Measurements from ENCODE around the gene MAEA. TPM values are rescaled to one million over a fixed set of nuclear protein-coding genes. Genes with fewer than 3 reads are reported as not detected.

MAEA gene
- total and polyA plus RNA-seq, 4 donors: 20.9 to 33.9 (median 29.8) TPM

- WGBS: 97% methylated on average over 29 of the region's 29 CpGs
- TF ChIP-seq FOXA2 (IDR thresholded peaks at IDR 0.05): no peak
- no peak for DNase-seq (ENCODE audit: low spot score)
- Histone ChIP-seq H3K4me1 (ENCODE audit: control insufficient read depth in 4 of 4, insufficient read depth in 4 of 4, low read length in 3 of 4) (no peaks in the 10 kb centered on the region), H3K36me3 (ENCODE audit: control insufficient read depth in 4 of 4, insufficient read depth in 3 of 4, low read depth in 1 of 4, low read length in 3 of 4) (peaks cover 11 to 55% (median 30%) of the 10 kb centered on the region in 4 donors), H3K9me3 (ENCODE audit: control insufficient read depth in 4 of 4, low read length in 3 of 4) (no peaks in the 10 kb centered on the region), H3K4me3 (ENCODE audit: low read depth in 1 of 3, low read length in 3 of 3) (no peak overlapping the region), H3K27me3 (ENCODE audit: control insufficient read depth in 4 of 4, insufficient read depth in 4 of 4, low read length in 3 of 4) (no peaks in the 10 kb centered on the region), H3K27ac (ENCODE audit: low read depth in 1 of 2, low read length in 2 of 2) (no peak overlapping the region), H3K9ac (ENCODE audit: low read depth in 1 of 2, low read length in 2 of 2) (no peak overlapping the region)
Observed at GRCh38 chr4:1317177-1318045, 27.7 kb downstream of the MAEA start.

- no peak for DNase-seq (ENCODE audit: low spot score)
- H3K27ac ChIP-seq (ENCODE audit: low read depth in 1 of 2, low read length in 2 of 2): no peak overlapping the region
- WGBS: 98% methylated on average over 13 of the region's 13 CpGs
- TF ChIP-seq HNF4G (IDR thresholded peaks at IDR 0.05): no peak
- TF ChIP-seq YY1 (IDR thresholded peaks at IDR 0.05): no peak
- TF ChIP-seq FOXA2 (IDR thresholded peaks at IDR 0.05): no peak
- TF ChIP-seq JUND (IDR thresholded peaks at IDR 0.05): no peak
- H3K4me3 ChIP-seq (ENCODE audit: low read depth in 1 of 3, low read length in 3 of 3): no peak overlapping the region
- peaks cover 11 to 52% (median 28%) of the 10 kb centered on the region in 4 donors for H3K36me3 ChIP-seq (ENCODE audit: control insufficient read depth in 4 of 4, insufficient read depth in 3 of 4, low read depth in 1 of 4, low read length in 3 of 4)
- H3K9me3 ChIP-seq (ENCODE audit: control insufficient read depth in 4 of 4, low read length in 3 of 4): no peaks in the 10 kb centered on the region
- no peak overlapping the region for H3K9ac ChIP-seq (ENCODE audit: low read depth in 1 of 2, low read length in 2 of 2)
- no peaks in the 10 kb centered on the region for H3K4me1 ChIP-seq (ENCODE audit: control insufficient read depth in 4 of 4, insufficient read depth in 4 of 4, low read length in 3 of 4)
- no peaks in the 10 kb centered on the region for H3K27me3 ChIP-seq (ENCODE audit: control insufficient read depth in 4 of 4, insufficient read depth in 4 of 4, low read length in 3 of 4)
Observed at GRCh38 chr4:1318046-1318375, 28.3 kb downstream of the MAEA start.

GRCh38 chr4:1318488-1319213 lies 29.0 kb downstream of the MAEA start:
- Histone ChIP-seq H3K4me1 (ENCODE audit: control insufficient read depth in 4 of 4, insufficient read depth in 4 of 4, low read length in 3 of 4) (no peaks in the 10 kb centered on the region), H3K4me3 (ENCODE audit: low read depth in 1 of 3, low read length in 3 of 3) (no peak overlapping the region), H3K36me3 (ENCODE audit: control insufficient read depth in 4 of 4, insufficient read depth in 3 of 4, low read depth in 1 of 4, low read length in 3 of 4) (peaks cover 9 to 52% (median 27%) of the 10 kb centered on the region in 4 donors), H3K27ac (ENCODE audit: low read depth in 1 of 2, low read length in 2 of 2) (no peak overlapping the region), H3K9me3 (ENCODE audit: control insufficient read depth in 4 of 4, low read length in 3 of 4) (no peaks in the 10 kb centered on the region), H3K9ac (ENCODE audit: low read depth in 1 of 2, low read length in 2 of 2) (no peak overlapping the region), H3K27me3 (ENCODE audit: control insufficient read depth in 4 of 4, insufficient read depth in 4 of 4, low read length in 3 of 4) (no peaks in the 10 kb centered on the region)
- 89% methylated on average over 18 of the region's 18 CpGs for WGBS
- no peak for DNase-seq (ENCODE audit: low spot score)
- TF ChIP-seq ZBTB33 (IDR thresholded peaks at IDR 0.05): no peak
- no peak for TF ChIP-seq YY1 (IDR thresholded peaks at IDR 0.05)
- no peak for TF ChIP-seq RAD21 (IDR thresholded peaks at IDR 0.05)
- no peak for TF ChIP-seq CTCF (IDR thresholded peaks at IDR 0.05; ENCODE audit: low read depth, low read length, missing input control)
- TF ChIP-seq GABPA (IDR thresholded peaks at IDR 0.05 in 1 of 2, conservative IDR thresholded peaks at IDR 0.05 in 1 of 2): no peak
- TF ChIP-seq RXRA (IDR thresholded peaks at IDR 0.05): no peak
- no peak for TF ChIP-seq JUND (IDR thresholded peaks at IDR 0.05)
- TF ChIP-seq FOXA2 (IDR thresholded peaks at IDR 0.05): no peak
- no peak for TF ChIP-seq FOXA1 (IDR thresholded peaks at IDR 0.05)
- no peak for TF ChIP-seq HNF4G (IDR thresholded peaks at IDR 0.05)

All from liver (tissue), 9 donors.